K562 (cell line): ENCODE results near the gene STYX. TPM values are rescaled to one million over a fixed set of nuclear protein-coding genes. Genes with fewer than 3 reads are reported as not detected.

Experiments used
- ATF6 ChIP-seq: sonication (generic); formaldehyde crosslinking; IDR thresholded peaks from 2 replicates; pipeline ENCODE4 v1.4.0; 2020; ENCODE audit warnings: mild to moderate bottlenecking, missing genetic modification reagents
- ETS1 ChIP-seq: conservative IDR thresholded peaks from 2 replicates; pipeline ENCODE4 v1.6.1; 2011; ENCODE audit warnings: low read depth, mild to moderate bottlenecking, low read length; ENCODE audit not compliant: control insufficient read depth
- REST ChIP-seq, 2 experiments: fragments of 450-650 bp; formaldehyde crosslinking in 1 of 2; IDR thresholded peaks; 2 replicates each; pipeline versions ENCODE4 v1.4.0 to v1.6.1; 2014 to 2020; ENCODE audit warnings: mild to moderate bottlenecking in 2 of 2, borderline replicate concordance in 1 of 2, low read depth in 1 of 2
- polyA plus RNA-seq, 8 experiments: library from polyadenylated mRNA; depleted of rRNA in 4 of 8; stranded (reverse) in 5 of 8; unstranded in 3 of 8; fragments of >200 nt; fragmentation: Nextera tagmentation in 2 of 8; fragmentation: Illumina TruSeq in 1 of 8; extraction: Ambion mirVana in 2 of 8; extraction: Trizol in 1 of 8; gene quantifications; 2 replicates each; pipeline versions ENCODE4 v1.2.1 to v1.2.3, GENCODE V29; 2011 to 2014; ENCODE audit warnings: inconsistent platforms in 1 of 8, missing spikeins in 1 of 8
- total RNA-seq, 7 experiments: library from RNA; depleted of rRNA in 6 of 7; stranded (reverse); fragments of >200 nt in 6 of 7; fragmentation: Illumina TruSeq in 2 of 7; extraction: Trizol in 2 of 7; gene quantifications; 2 replicates each; pipeline versions ENCODE4 v1.2.1 to v1.2.3, GENCODE V29; 2011 to 2021; ENCODE audit warnings: low replicate concordance in 1 of 7
- TF ChIP-seq, protein P1 (sequence below): fragments of 450-650 bp; IDR thresholded peaks from 2 replicates; pipeline ENCODE4 v1.6.1; 2016; ENCODE audit warnings: low read depth

The STYX gene
- total and polyA plus RNA-seq, 9 of the 15 experiments (the other 6 are each of a cell fraction or from before 2014, with no cell fraction given): 5.0 to 15.4 (median 10.6) TPM

- no peak for TF ChIP-seq REST (IDR thresholded peaks at IDR 0.05; ENCODE audit: borderline replicate concordance)
- no peak for TF ChIP-seq REST (CRISPR knock-in tag; IDR thresholded peaks at IDR 0.05; ENCODE audit: low read depth)
- no peak for TF ChIP-seq ATF6
- TF ChIP-seq ETS1: 0 out of 2 replicates have a peak, but pooled peaks have one; percentile 50
- TF ChIP-seq, protein P1, sequence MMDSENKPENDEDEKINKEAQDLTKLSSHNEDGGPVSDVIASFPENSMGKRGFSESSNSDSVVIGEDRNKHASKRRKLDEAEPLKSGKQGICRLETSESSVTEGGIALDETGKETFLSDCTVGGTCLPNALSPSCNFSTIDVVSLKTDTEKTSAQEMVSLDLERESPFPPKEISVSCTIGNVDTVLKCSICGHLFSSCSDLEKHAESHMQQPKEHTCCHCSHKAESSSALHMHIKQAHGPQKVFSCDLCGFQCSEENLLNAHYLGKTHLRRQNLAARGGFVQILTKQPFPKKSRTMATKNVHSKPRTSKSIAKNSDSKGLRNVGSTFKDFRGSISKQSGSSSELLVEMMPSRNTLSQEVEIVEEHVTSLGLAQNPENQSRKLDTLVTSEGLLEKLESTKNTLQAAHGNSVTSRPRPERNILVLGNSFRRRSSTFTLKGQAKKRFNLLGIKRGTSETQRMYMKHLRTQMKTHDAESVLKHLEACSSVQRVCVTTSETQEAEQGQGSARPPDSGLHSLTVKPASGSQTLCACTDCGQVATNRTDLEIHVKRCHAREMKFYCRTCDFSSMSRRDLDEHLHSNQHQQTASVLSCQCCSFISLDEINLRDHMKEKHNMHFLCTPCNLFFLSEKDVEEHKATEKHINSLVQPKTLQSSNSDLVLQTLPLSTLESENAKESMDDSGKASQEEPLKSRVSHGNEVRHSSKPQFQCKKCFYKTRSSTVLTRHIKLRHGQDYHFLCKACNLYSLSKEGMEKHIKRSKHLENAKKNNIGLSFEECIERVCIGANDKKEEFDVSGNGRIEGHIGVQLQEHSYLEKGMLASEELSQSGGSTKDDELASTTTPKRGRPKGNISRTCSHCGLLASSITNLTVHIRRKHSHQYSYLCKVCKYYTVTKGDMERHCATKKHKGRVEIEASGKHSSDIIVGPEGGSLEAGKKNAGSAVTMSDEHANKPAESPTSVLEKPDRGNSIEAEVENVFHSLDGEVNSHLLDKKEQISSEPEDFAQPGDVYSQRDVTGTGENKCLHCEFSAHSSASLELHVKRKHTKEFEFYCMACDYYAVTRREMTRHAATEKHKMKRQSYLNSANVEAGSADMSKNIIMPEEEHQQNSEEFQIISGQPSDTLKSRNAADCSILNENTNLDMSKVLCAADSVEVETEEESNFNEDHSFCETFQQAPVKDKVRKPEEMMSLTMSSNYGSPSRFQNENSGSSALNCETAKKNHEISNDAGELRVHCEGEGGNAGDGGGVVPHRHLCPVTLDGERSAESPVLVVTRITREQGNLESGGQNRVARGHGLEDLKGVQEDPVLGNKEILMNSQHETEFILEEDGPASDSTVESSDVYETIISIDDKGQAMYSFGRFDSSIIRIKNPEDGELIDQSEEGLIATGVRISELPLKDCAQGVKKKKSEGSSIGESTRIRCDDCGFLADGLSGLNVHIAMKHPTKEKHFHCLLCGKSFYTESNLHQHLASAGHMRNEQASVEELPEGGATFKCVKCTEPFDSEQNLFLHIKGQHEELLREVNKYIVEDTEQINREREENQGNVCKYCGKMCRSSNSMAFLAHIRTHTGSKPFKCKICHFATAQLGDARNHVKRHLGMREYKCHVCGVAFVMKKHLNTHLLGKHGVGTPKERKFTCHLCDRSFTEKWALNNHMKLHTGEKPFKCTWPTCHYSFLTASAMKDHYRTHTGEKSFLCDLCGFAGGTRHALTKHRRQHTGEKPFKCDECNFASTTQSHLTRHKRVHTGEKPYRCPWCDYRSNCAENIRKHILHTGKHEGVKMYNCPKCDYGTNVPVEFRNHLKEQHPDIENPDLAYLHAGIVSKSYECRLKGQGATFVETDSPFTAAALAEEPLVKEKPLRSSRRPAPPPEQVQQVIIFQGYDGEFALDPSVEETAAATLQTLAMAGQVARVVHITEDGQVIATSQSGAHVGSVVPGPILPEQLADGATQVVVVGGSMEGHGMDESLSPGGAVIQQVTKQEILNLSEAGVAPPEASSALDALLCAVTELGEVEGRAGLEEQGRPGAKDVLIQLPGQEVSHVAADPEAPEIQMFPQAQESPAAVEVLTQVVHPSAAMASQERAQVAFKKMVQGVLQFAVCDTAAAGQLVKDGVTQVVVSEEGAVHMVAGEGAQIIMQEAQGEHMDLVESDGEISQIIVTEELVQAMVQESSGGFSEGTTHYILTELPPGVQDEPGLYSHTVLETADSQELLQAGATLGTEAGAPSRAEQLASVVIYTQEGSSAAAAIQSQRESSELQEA: no peak
Observed at GRCh38 chr14:52694761-52695480, 35.0 kb upstream of the STYX start (continued).
